Measurements from ENCODE around the gene CNIH2. TPM values are rescaled to one million over a fixed set of nuclear protein-coding genes. Genes with fewer than 3 reads are reported as not detected.

CNIH2 gene
- total RNA-seq, 1 experiment from 2014 or later: 12.9 TPM

DNA sequence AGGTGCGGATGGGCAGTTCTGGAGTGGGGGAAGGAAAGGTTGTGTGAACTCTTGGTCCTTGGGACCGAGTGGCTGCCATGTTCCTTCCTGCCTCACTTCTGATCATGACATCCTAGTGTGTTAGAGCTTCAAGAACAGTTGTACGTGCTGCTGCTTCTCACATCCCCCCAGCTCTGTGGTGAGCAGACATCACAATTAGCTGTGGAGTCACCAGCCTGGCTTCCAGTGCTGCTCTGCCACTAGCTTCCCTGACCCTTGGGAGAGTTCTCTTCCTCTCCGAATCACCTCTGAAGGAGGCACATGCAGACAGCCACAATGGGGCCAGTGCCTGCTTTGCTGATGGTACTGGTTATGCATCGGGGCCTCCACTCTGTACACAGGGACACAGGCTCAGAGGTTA, 15.8 kb upstream of the CNIH2 start (continued):
- TF ChIP-seq, protein P1, sequence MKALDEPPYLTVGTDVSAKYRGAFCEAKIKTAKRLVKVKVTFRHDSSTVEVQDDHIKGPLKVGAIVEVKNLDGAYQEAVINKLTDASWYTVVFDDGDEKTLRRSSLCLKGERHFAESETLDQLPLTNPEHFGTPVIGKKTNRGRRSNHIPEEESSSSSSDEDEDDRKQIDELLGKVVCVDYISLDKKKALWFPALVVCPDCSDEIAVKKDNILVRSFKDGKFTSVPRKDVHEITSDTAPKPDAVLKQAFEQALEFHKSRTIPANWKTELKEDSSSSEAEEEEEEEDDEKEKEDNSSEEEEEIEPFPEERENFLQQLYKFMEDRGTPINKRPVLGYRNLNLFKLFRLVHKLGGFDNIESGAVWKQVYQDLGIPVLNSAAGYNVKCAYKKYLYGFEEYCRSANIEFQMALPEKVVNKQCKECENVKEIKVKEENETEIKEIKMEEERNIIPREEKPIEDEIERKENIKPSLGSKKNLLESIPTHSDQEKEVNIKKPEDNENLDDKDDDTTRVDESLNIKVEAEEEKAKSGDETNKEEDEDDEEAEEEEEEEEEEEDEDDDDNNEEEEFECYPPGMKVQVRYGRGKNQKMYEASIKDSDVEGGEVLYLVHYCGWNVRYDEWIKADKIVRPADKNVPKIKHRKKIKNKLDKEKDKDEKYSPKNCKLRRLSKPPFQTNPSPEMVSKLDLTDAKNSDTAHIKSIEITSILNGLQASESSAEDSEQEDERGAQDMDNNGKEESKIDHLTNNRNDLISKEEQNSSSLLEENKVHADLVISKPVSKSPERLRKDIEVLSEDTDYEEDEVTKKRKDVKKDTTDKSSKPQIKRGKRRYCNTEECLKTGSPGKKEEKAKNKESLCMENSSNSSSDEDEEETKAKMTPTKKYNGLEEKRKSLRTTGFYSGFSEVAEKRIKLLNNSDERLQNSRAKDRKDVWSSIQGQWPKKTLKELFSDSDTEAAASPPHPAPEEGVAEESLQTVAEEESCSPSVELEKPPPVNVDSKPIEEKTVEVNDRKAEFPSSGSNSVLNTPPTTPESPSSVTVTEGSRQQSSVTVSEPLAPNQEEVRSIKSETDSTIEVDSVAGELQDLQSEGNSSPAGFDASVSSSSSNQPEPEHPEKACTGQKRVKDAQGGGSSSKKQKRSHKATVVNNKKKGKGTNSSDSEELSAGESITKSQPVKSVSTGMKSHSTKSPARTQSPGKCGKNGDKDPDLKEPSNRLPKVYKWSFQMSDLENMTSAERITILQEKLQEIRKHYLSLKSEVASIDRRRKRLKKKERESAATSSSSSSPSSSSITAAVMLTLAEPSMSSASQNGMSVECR (CRISPR knock-in tag; IDR thresholded peaks at IDR 0.05; ENCODE audit: borderline replicate concordance): no peak
- TF ChIP-seq ZBTB43 (CRISPR knock-in tag; IDR thresholded peaks at IDR 0.05) (no peak), AFF4 (CRISPR knock-in tag; IDR thresholded peaks at IDR 0.05; ENCODE audit: borderline replicate concordance) (no peak), NR2C2 (CRISPR knock-in tag; IDR thresholded peaks at IDR 0.05) (no peak), NR1H2 (CRISPR knock-in tag; IDR thresholded peaks at IDR 0.05) (no peak), SMAD4 (CRISPR knock-in tag; IDR thresholded peaks at IDR 0.05) (no peak)
- TF ChIP-seq, protein P2, sequence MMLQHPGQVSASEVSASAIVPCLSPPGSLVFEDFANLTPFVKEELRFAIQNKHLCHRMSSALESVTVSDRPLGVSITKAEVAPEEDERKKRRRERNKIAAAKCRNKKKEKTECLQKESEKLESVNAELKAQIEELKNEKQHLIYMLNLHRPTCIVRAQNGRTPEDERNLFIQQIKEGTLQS (CRISPR knock-in tag; conservative IDR thresholded peaks at IDR 0.05): no peak

GRCh38 chr11:66262696-66263095, 15.3 kb upstream of the CNIH2 start:
- Mint-ChIP-seq H3K4me1 (peaks cover 13% of the 10 kb centered on the region), H3K27me3 (ENCODE audit: low read depth) (no peaks in the 10 kb centered on the region), H3K9me3 (no peaks in the 10 kb centered on the region), H3K4me3 (no peak overlapping the region), H3K27ac (no peak overlapping the region), H3K36me3 (peaks cover 43% of the 10 kb centered on the region)
- ATAC-seq: no peak
- CTCF ChIA-PET: no interaction called here
- POLR2A ChIA-PET: no interaction called here
- DNase-seq (ENCODE audit: low spot score): no peak
- TF ChIP-seq, protein P3, sequence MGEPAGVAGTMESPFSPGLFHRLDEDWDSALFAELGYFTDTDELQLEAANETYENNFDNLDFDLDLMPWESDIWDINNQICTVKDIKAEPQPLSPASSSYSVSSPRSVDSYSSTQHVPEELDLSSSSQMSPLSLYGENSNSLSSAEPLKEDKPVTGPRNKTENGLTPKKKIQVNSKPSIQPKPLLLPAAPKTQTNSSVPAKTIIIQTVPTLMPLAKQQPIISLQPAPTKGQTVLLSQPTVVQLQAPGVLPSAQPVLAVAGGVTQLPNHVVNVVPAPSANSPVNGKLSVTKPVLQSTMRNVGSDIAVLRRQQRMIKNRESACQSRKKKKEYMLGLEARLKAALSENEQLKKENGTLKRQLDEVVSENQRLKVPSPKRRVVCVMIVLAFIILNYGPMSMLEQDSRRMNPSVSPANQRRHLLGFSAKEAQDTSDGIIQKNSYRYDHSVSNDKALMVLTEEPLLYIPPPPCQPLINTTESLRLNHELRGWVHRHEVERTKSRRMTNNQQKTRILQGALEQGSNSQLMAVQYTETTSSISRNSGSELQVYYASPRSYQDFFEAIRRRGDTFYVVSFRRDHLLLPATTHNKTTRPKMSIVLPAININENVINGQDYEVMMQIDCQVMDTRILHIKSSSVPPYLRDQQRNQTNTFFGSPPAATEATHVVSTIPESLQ (CRISPR knock-in tag; IDR thresholded peaks at IDR 0.05): no peak
- TF ChIP-seq EMX1 (CRISPR knock-in tag; IDR thresholded peaks at IDR 0.05): no peak
- TF ChIP-seq IRF1 (CRISPR knock-in tag; IDR thresholded peaks at IDR 0.05): no peak
- TF ChIP-seq, protein P4, sequence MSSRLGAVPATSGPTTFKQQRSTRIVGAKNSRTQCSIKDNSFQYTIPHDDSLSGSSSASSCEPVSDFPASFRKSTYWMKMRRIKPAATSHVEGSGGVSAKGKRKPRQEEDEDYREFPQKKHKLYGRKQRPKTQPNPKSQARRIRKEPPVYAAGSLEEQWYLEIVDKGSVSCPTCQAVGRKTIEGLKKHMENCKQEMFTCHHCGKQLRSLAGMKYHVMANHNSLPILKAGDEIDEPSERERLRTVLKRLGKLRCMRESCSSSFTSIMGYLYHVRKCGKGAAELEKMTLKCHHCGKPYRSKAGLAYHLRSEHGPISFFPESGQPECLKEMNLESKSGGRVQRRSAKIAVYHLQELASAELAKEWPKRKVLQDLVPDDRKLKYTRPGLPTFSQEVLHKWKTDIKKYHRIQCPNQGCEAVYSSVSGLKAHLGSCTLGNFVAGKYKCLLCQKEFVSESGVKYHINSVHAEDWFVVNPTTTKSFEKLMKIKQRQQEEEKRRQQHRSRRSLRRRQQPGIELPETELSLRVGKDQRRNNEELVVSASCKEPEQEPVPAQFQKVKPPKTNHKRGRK (CRISPR knock-in tag; IDR thresholded peaks at IDR 0.05; ENCODE audit: borderline replicate concordance): no peak
- TF ChIP-seq CREM (CRISPR knock-in tag; IDR thresholded peaks at IDR 0.05): no peak
- TF ChIP-seq ELF4 (CRISPR knock-in tag; IDR thresholded peaks at IDR 0.05; ENCODE audit: low read depth): no peak
- TF ChIP-seq OVOL2 (CRISPR knock-in tag; IDR thresholded peaks at IDR 0.05; ENCODE audit: borderline replicate concordance): no peak
- TF ChIP-seq FOXJ3 (CRISPR knock-in tag; IDR thresholded peaks at IDR 0.05; ENCODE audit: borderline replicate concordance): no peak
- no peak for TF ChIP-seq ZNF232 (CRISPR knock-in tag; IDR thresholded peaks at IDR 0.05)
- TF ChIP-seq, protein P5, sequence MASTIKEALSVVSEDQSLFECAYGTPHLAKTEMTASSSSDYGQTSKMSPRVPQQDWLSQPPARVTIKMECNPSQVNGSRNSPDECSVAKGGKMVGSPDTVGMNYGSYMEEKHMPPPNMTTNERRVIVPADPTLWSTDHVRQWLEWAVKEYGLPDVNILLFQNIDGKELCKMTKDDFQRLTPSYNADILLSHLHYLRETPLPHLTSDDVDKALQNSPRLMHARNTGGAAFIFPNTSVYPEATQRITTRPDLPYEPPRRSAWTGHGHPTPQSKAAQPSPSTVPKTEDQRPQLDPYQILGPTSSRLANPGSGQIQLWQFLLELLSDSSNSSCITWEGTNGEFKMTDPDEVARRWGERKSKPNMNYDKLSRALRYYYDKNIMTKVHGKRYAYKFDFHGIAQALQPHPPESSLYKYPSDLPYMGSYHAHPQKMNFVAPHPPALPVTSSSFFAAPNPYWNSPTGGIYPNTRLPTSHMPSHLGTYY (CRISPR knock-in tag; IDR thresholded peaks at IDR 0.05): no peak
- no peak for TF ChIP-seq FOXP1 (CRISPR knock-in tag; IDR thresholded peaks at IDR 0.05; ENCODE audit: borderline replicate concordance)

Measured in WTC11 (cell line).